ENCODE results near the gene SAFB2.

The SAFB2 gene

GRCh38 chr19:5575590-5575989, 47.0 kb downstream of the SAFB2 start:
- CTCF ChIA-PET, result no interaction called here
- Histone ChIP-seq H3K36me3 (ENCODE audit: control insufficient read depth in 2 of 2, insufficient read depth in 1 of 2, low read length in 2 of 2) (no peaks in the 10 kb centered on the region), H3K4me3 (ENCODE audit: low read depth, low read length) (no peak overlapping the region), H3K27ac (ENCODE audit: extremely low read depth, low read depth, low read length) (no peak overlapping the region), H3K9me3 (ENCODE audit: control insufficient read depth, insufficient read depth, low read depth, low read length) (no peaks in the 10 kb centered on the region), H3K4me1 (ENCODE audit: control insufficient read depth, insufficient read depth, low read length) (peaks cover 6% of the 10 kb centered on the region; the same call in 1 of the 2 replicates)
- TF ChIP-seq IKZF3 (tag by site-specific recombination; IDR thresholded peaks at IDR 0.05) (no peak), ZNF416 (tag by site-specific recombination; IDR thresholded peaks at IDR 0.05) (no peak), ZNF302 (tag by site-specific recombination; IDR thresholded peaks at IDR 0.05; ENCODE audit: low read depth) (no peak), MEIS1 (CRISPR knock-in tag; IDR thresholded peaks at IDR 0.05; ENCODE audit: borderline replicate concordance) (no peak)
- POLR2A ChIA-PET, result no interaction called here

GRCh38 chr19:5572556-5573286, 49.9 kb downstream of the SAFB2 start:
- ChIA-PET CTCF (interaction anchor here (0.7 to 1.5 kb wide), 6 partner anchors 9 to 227 kb away, joined by 3 to 8 read pairs (median 4); no protein-coding TSS in a partner anchor), POLR2A (interaction anchor here (0.7 kb wide), 1 partner anchor 11 kb away, joined by 3 read pairs; no protein-coding TSS in a partner anchor)
- Histone ChIP-seq H3K9me3 (ENCODE audit: control insufficient read depth, insufficient read depth, low read depth, low read length) (no peaks in the 10 kb centered on the region), H3K4me1 (ENCODE audit: control insufficient read depth, insufficient read depth, low read length) (no peaks in the 10 kb centered on the region), H3K36me3 (ENCODE audit: control insufficient read depth in 2 of 2, insufficient read depth in 1 of 2, low read length in 2 of 2) (no peaks in the 10 kb centered on the region), H3K27ac (ENCODE audit: extremely low read depth, low read depth, low read length) (no peak overlapping the region), H3K4me3 (ENCODE audit: low read depth, low read length) (no peak overlapping the region)
- no peak for TF ChIP-seq MEIS1 (CRISPR knock-in tag; IDR thresholded peaks at IDR 0.05; ENCODE audit: borderline replicate concordance)
- TF ChIP-seq ZNF398 (tag by site-specific recombination; IDR thresholded peaks at IDR 0.05), result no peak
- TF ChIP-seq ZNF394 (tag by site-specific recombination; IDR thresholded peaks at IDR 0.05; ENCODE audit: borderline replicate concordance), result no peak
- no peak for TF ChIP-seq ZBTB20 (tag by site-specific recombination; IDR thresholded peaks at IDR 0.05)
- TF ChIP-seq ZNF530 (tag by site-specific recombination; IDR thresholded peaks at IDR 0.05; ENCODE audit: low read depth), result no peak
- TF ChIP-seq ZBTB48 (tag by site-specific recombination; IDR thresholded peaks at IDR 0.05), result no peak

- no peak overlapping the region for H3K27ac ChIP-seq (ENCODE audit: extremely low read depth, low read depth, low read length)
- H3K4me1 ChIP-seq (ENCODE audit: control insufficient read depth, insufficient read depth, low read length), result no peaks in the 10 kb centered on the region
- no peak overlapping the region for H3K4me3 ChIP-seq (ENCODE audit: low read depth, low read length)
- ChIA-PET POLR2A (no interaction called here), CTCF (interaction anchor here (1.5 kb wide), 1 partner anchor 8 kb away, joined by 8 read pairs; no protein-coding TSS in a partner anchor)
- no peaks in the 10 kb centered on the region for H3K9me3 ChIP-seq (ENCODE audit: control insufficient read depth, insufficient read depth, low read depth, low read length)
- no peaks in the 10 kb centered on the region for H3K36me3 ChIP-seq (ENCODE audit: control insufficient read depth in 2 of 2, insufficient read depth in 1 of 2, low read length in 2 of 2)
- TF ChIP-seq ZFHX2 (tag by site-specific recombination; conservative IDR thresholded peaks at IDR 0.05) (no peak), ZNF404 (tag by site-specific recombination; IDR thresholded peaks at IDR 0.05) (no peak), BCL6B (tag by site-specific recombination; IDR thresholded peaks at IDR 0.05) (no peak), GLIS2 (tag by site-specific recombination; IDR thresholded peaks at IDR 0.05) (no peak), TSHZ1 (tag by site-specific recombination; IDR thresholded peaks at IDR 0.05; ENCODE audit: borderline replicate concordance) (no peak), ZBTB11 (tag by site-specific recombination; conservative IDR thresholded peaks at IDR 0.05; ENCODE audit: low read depth) (no peak), PRDM6 (tag by site-specific recombination; IDR thresholded peaks at IDR 0.05) (no peak), ZNF366 (tag by site-specific recombination; conservative IDR thresholded peaks at IDR 0.05) (no peak), EGR2 (tag by site-specific recombination; IDR thresholded peaks at IDR 0.05; ENCODE audit: low read depth) (no peak)
Observed at GRCh38 chr19:5571777-5572176, 50.8 kb downstream of the SAFB2 start.
